ENCODE results near the gene SHC1. TPM values are rescaled to one million over a fixed set of nuclear protein-coding genes. Genes with fewer than 3 reads are reported as not detected.

The SHC1 gene
- polyA plus RNA-seq, 1 experiment = 653 TPM

DNA sequence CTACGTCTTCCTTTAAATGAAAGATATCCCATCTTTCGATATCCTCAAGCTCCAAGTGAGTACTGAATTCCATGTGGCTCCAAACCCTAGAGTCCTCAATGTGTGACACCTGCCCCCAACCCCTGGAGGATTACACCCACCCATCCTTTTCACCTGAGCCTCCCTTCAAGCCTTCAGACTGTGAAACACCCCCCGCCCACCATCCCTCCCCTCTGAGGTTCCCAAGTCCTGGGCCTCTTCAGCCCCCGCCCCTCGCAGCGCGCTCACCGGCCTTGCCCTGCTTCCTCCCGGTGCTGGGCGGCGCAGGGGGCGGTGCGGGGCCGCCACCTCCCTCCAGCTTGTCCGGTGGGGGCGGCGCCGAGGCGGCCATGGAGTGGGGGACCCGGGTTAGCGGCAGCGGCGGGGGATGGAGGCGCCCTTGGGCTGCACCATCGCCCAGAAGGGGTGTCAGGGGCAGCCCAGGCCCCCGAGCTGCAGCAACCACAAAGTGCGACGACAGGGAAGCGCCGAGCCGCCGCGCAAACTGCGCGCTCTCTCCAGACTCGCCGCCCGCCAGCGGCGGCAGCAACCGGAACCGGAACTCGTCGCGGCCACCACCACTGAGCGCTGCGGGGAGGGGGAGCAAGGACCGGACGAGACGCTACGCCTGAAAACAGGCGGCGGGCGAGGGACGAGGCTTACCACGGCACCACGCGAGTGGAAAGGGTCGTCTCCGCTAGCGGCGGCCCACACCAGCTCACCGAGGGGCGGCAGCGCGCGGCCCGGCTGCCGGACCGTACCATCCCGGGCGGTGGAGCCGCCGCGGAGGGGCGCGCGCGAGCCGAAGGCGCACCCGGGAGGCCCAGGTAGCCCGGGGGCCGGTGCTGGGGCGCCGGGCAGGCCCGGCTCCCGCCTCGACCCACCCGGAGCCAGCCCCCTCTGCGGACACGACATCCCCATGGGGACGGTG, 9.1 kb downstream of the SHC1 start, which contains the start of gene PYGO2:
PYGO2 (minus strand) TSS at position 576 of the 949 bp plus-strand sequence; CDS start at position 370, 206 bp downstream.
- peak within 1 kb of the TSS; percentile 63 for H3K4me3 ChIP-seq (ENCODE audit: low read depth, low read length)
- TF ChIP-seq CTCF (IDR thresholded peaks at IDR 0.05; ENCODE audit: insufficient read depth, low read depth, low read length) = peak; percentile 37
- no peaks in the 10 kb centered on the region for H3K27me3 ChIP-seq (ENCODE audit: control insufficient read depth, insufficient read depth, low read length)
- H3K36me3 ChIP-seq (ENCODE audit: control insufficient read depth, insufficient read depth, low read length) = peaks cover 24% of the 10 kb centered on the region
- DNase-seq (ENCODE audit: low read depth) = no peak
- CTCF ChIA-PET = interaction anchor here (0.5 to 6.1 kb wide), 17 partner anchors 9 to 402 kb away, joined by 3 to 54 read pairs (median 3); partner anchors contain the start of genes ADAM15, PMVK and SHC1
- POLR2A ChIA-PET = interaction anchor here (0.5 to 1.5 kb wide), 4 partner anchors 11 to 346 kb away, joined by 4 to 13 read pairs (median 4); no protein-coding TSS in a partner anchor

DNA sequence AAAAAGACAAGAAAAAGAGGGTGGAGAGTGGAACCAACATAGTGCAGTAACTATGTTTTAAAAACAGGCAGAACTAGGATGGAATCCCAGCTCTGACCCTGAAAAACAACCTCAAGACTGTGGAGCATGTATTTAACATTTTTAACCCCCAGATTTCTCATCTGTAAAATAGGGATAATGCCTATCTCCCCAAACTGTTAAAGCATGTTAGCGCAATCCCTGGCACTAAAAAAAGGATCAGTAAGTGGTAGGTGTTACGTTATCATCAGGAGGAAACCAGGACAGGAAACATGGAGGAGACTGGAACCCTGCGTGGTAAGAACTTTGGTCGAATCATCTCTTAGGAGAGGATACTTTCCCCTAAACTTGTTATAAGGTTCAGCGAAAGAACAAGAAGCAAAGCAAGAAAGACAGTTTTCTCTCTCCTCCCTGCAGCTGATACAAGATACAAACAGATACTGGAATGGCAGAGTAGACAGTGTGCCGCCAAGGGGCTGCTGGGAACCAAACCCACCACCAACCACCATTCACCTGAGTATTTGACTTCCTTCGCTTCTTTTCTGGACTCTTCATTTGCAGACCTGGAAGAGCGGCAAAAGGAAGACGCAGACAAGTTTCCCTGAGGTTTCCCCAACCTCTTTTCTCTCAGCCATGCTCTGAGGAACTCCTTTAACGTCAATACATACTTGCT, 10.0 kb downstream of the SHC1 start:
- no peaks in the 10 kb centered on the region for H3K27me3 ChIP-seq (ENCODE audit: control insufficient read depth, insufficient read depth, low read length)
- TF ChIP-seq CTCF (IDR thresholded peaks at IDR 0.05; ENCODE audit: insufficient read depth, low read depth, low read length) = no peak
- H3K4me3 ChIP-seq (ENCODE audit: low read depth, low read length) = peak overlapping the region; percentile 63
- DNase-seq (ENCODE audit: low read depth) = no peak
- ChIA-PET POLR2A (interaction anchor here (0.6 to 1.5 kb wide), 2 partner anchors 12 to 13 kb away, joined by 5 to 13 read pairs; no protein-coding TSS in a partner anchor), CTCF (interaction anchor here (0.5 to 6.1 kb wide), 13 partner anchors 9 to 401 kb away, joined by 3 to 54 read pairs (median 4); partner anchors contain the start of genes ADAM15, PMVK and SHC1)
- peaks cover 19% of the 10 kb centered on the region for H3K36me3 ChIP-seq (ENCODE audit: control insufficient read depth, insufficient read depth, low read length)

GRCh38 chr1:154959426-154959780, 11.1 kb downstream of the SHC1 start:
- CTCF ChIA-PET = interaction anchor here (4.6 kb wide), 1 partner anchor 38 kb away, joined by 54 read pairs; no protein-coding TSS in a partner anchor
- POLR2A ChIA-PET = interaction anchor here (0.6 kb wide), 1 partner anchor 10 kb away, joined by 5 read pairs; no protein-coding TSS in a partner anchor

GRCh38 chr1:154958681-154959425, 11.7 kb downstream of the SHC1 start:
- no peak for DNase-seq (ENCODE audit: low read depth)
- ChIA-PET POLR2A (no interaction called here), CTCF (interaction anchor here (0.6 to 4.6 kb wide), 2 partner anchors 39 to 190 kb away, joined by 3 to 54 read pairs; no protein-coding TSS in a partner anchor)
- peaks cover 10% of the 10 kb centered on the region for H3K36me3 ChIP-seq (ENCODE audit: control insufficient read depth, insufficient read depth, low read length)
- H3K4me3 ChIP-seq (ENCODE audit: low read depth, low read length) = no peak overlapping the region
- no peak for TF ChIP-seq CTCF (IDR thresholded peaks at IDR 0.05; ENCODE audit: insufficient read depth, low read depth, low read length)
- no peaks in the 10 kb centered on the region for H3K27me3 ChIP-seq (ENCODE audit: control insufficient read depth, insufficient read depth, low read length)

More at GRCh38 chr1:154959426-154959780, 11.1 kb downstream of the SHC1 start:
- no peak for DNase-seq (ENCODE audit: low read depth)
- peaks cover 12% of the 10 kb centered on the region for H3K36me3 ChIP-seq (ENCODE audit: control insufficient read depth, insufficient read depth, low read length)
- no peaks in the 10 kb centered on the region for H3K27me3 ChIP-seq (ENCODE audit: control insufficient read depth, insufficient read depth, low read length)
- no peak for TF ChIP-seq CTCF (IDR thresholded peaks at IDR 0.05; ENCODE audit: insufficient read depth, low read depth, low read length)
- no peak overlapping the region for H3K4me3 ChIP-seq (ENCODE audit: low read depth, low read length)

All from BJ (cell line).